ENCODE data around the gene CBY1. TPM values are rescaled to one million over a fixed set of nuclear protein-coding genes. Genes with fewer than 3 reads are reported as not detected.
A peak's percentile ranks its signal among the peaks of the same experiment; 100 is the strongest.

The CBY1 gene
- total and polyA plus RNA-seq, 9 of the 15 experiments (the other 6 are each of a cell fraction or from before 2014, with no cell fraction given): 5.7 to 19.7 (median 10.8) TPM

GRCh38 chr22:38700789-38701628 is 44.6 kb downstream of the CBY1 start, which contains the start of gene JOSD1:
TSS of gene JOSD1 (minus strand) at chr22:38700943. CDS start at chr22:38699987, 956 bp downstream.
- DNase-seq (ENCODE audit: extremely low read depth in 1 of 4, low spot score in 3 of 4) (peak; percentile 83 to 94 (median 86)), FAIRE-seq (no peak), ATAC-seq (peak; percentile 43)
- BruUV-seq (replicated peaks): TSS peak; percentile 89
- Histone ChIP-seq H3K4me3 (peak within 1 kb of the TSS; percentile 89), H4K20me1 (replicated peaks; ENCODE audit: control insufficient read depth, insufficient read depth, low read length) (no peaks in the 10 kb centered on the region; the same call in 1 of the 2 replicates), H3K4me2 (ENCODE audit: insufficient read depth, low read length) (peak within 1 kb of the TSS; percentile 83), H3K9me3 (replicated peaks; ENCODE audit: control insufficient read depth, insufficient read depth, low read depth, low read length) (no peaks in the 10 kb centered on the region), H3K27ac (ENCODE audit: extremely low read depth, low read depth, low read length) (peak within 1 kb of the TSS; percentile 89), H2AFZ (ENCODE audit: low read depth, low read length) (peak within 1 kb of the TSS; percentile 61), H3K36me3 (ENCODE audit: control insufficient read depth, insufficient read depth, low read length) (peaks cover 22% of the 10 kb centered on the region), H3K79me2 (ENCODE audit: control insufficient read depth, insufficient read depth, low read length) (peaks cover 56% of the 10 kb centered on the region), H3K27me3 (ENCODE audit: control insufficient read depth in 2 of 2, insufficient read depth in 2 of 2, low read length in 2 of 2) (no peaks in the 10 kb centered on the region), H3K9me1 (ENCODE audit: control insufficient read depth, insufficient read depth, low read length) (no peaks in the 10 kb centered on the region), H3K9ac (ENCODE audit: insufficient read depth in 1 of 2, low read depth in 2 of 2, low read length in 2 of 2) (peak within 1 kb of the TSS; percentile 86 to 96), H3K4me1 (replicated peaks in 1 of 2; ENCODE audit: control insufficient read depth in 2 of 2, insufficient read depth in 2 of 2, low read length in 2 of 2) (peaks cover 37 to 39% of the 10 kb centered on the region in 2 experiments; a peak in 4 of 5 replicates)
- CTCF ChIA-PET (ENCODE audit: low intra/inter-chr PET ratio): no interaction called here
- 1% methylated on average over 23 of the region's 94 CpGs for WGBS (ENCODE audit: insufficient coverage, low coverage, missing lambda C conversion rate)
- intact Hi-C loops (cut with micrococcal nuclease) (no loop called here), in situ Hi-C loops (cut with MboI) (no loop called here)
- POLR2A ChIA-PET: no interaction called here
- TF ChIP-seq CREM (IDR thresholded peaks at IDR 0.05; ENCODE audit: low read depth): peak; percentile 99
- peak; percentile 94; the same call in 1 of the 2 replicates for TF ChIP-seq TARDBP (IDR thresholded peaks at IDR 0.05)
- TF ChIP-seq RAD21 (CRISPR knock-in tag; conservative IDR thresholded peaks at IDR 0.05 in 1 of 2, IDR thresholded peaks at IDR 0.05 in 1 of 2): no peak
- TF ChIP-seq POLR2AphosphoS5 (IDR thresholded peaks at IDR 0.05; ENCODE audit: control insufficient read depth, insufficient read depth, low read depth, low read length): peak; percentile 48
- TF ChIP-seq ZNF24 (IDR thresholded peaks at IDR 0.05): no peak
- no peak for TF ChIP-seq GABPB2 (CRISPR knock-in tag; conservative IDR thresholded peaks at IDR 0.05)
- TF ChIP-seq ZNF41 (CRISPR knock-in tag; conservative IDR thresholded peaks at IDR 0.05): no peak
- peak; percentile 92 for TF ChIP-seq CXXC5 (CRISPR knock-in tag; IDR thresholded peaks at IDR 0.05)
- TF ChIP-seq ATF4 (CRISPR knock-in tag; IDR thresholded peaks at IDR 0.05): 0 out of 2 replicates have a peak, but pooled peaks have one; percentile 23
- no peak for TF ChIP-seq ZNF277 (CRISPR knock-in tag; IDR thresholded peaks at IDR 0.05; ENCODE audit: borderline replicate concordance)
- no peak for TF ChIP-seq CBFA2T2 (conservative IDR thresholded peaks at IDR 0.05)
- TF ChIP-seq ZNF764 (CRISPR knock-in tag; IDR thresholded peaks at IDR 0.05; ENCODE audit: low read depth): no peak
- TF ChIP-seq HNRNPL (IDR thresholded peaks at IDR 0.05; ENCODE audit: low read depth, low read length): no peak
- TF ChIP-seq SRSF7 (optimal IDR thresholded peaks at IDR 0.05; ENCODE audit: low read depth, low read length): no peak
- TF ChIP-seq CHCHD3 (CRISPR knock-in tag; IDR thresholded peaks at IDR 0.05): no peak
- no peak for TF ChIP-seq HMG20B (CRISPR knock-in tag; IDR thresholded peaks at IDR 0.05)
- TF ChIP-seq ZNF395 (CRISPR knock-in tag; IDR thresholded peaks at IDR 0.05): peak; percentile 84
- TF ChIP-seq EWSR1 (IDR thresholded peaks at IDR 0.05; ENCODE audit: borderline replicate concordance, low read depth, partially characterized antibody): no peak
